Stimulated activated CD4-positive, alpha-beta T cell treated with anti-CD3 and anti-CD28 coated beads, Interleukin-1b, Interleukin-23, amount 100 ng/mL, for 48 hours (primary cell): Measurements from ENCODE around the gene RSBN1L.
"Not testable (repeated sequence)": the region's sequence is repeated elsewhere in the genome, so short reads cannot be mapped to it uniquely, and the experiment has no call there.

Source experiments
- DNase-seq: peaks from one replicate; pipeline ENCODE4 v3.0.0-alpha.2; 2020

RSBN1L gene

DNA sequence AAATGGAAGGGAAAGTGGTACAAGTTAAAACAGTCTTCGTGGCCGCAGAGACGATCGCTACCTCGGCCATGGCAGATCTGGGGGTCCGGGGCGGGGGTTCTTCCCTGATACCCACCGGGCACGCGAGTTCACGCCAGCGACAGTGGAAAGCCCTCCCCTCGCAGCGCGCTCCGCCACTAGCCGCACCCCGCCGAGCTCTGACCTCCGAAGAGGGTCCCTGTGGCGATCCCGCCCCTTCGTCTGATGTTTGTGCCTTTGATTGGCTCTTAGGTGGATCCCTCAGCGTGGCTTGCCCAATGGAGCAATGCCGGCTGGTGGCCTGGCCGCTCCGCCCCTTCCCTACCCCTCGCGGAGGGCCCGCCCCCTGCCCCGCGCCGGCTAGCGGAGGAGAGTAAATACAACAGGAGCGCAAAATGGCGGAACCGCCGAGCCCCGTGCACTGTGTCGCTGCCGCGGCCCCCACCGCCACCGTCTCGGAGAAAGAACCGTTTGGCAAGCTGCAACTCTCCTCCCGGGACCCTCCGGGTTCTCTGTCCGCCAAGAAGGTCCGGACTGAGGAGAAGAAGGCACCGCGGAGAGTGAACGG, at the start of gene RSBN1L:
Gene RSBN1L, plus strand, starts transcription at position 403 of the 586 bp plus-strand sequence. Its CDS starts 11 bp downstream, at position 414.
- DNase-seq = peak; percentile 98

GRCh38 chr7:77648742-77649338, 47.4 kb upstream of the RSBN1L start:
- no peak for DNase-seq

GRCh38 chr7:77649716-77650349, 46.4 kb upstream of the RSBN1L start:
- DNase-seq = no peak

- DNase-seq = no peak
These were observed 44.6 kb upstream of the RSBN1L start for GRCh38 chr7:77651575-77652162.

- not testable (repeated sequence) for DNase-seq
These were observed 43.4 kb upstream of the RSBN1L start for GRCh38 chr7:77652826-77653225.

DNA sequence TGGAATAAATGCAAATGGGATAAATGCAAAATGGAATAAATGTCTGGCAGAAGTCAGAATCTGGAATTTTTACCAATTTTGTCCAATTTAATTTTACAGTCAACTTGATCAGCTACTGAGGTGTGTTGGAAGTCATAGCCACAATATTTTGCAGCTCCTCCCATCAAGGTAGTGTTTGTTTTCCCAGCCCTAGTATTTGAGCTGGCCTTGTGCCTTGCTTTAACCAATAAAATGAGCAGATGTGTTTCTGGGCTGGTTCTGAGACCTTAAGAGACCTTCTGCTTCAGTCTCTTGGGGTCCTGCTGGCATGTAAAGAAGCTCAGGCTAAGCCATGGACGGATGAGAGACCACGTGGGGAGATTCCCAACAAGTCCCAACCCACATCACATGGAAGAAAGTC, 42.7 kb upstream of the RSBN1L start:
- no peak for DNase-seq

DNA sequence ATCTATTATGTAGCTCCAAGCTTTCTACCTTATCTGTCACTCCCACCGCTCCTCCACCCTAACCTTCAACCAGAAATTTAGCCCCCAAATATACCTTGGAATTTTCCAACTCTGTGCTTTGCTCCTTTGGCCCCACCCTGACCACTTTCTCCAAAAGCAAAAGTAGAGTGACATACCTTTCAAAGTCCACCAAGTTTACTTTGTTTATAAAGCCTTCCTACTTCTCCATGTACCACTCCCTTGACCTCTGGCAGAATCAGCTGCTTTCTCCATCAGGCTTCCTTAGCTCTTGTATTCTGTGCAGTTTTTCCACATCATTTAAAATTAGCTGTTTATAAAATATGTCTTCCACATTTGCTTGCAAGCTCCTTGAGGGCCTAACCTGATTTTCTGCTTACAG, 40.9 kb upstream of the RSBN1L start:
- DNase-seq = no peak

DNA sequence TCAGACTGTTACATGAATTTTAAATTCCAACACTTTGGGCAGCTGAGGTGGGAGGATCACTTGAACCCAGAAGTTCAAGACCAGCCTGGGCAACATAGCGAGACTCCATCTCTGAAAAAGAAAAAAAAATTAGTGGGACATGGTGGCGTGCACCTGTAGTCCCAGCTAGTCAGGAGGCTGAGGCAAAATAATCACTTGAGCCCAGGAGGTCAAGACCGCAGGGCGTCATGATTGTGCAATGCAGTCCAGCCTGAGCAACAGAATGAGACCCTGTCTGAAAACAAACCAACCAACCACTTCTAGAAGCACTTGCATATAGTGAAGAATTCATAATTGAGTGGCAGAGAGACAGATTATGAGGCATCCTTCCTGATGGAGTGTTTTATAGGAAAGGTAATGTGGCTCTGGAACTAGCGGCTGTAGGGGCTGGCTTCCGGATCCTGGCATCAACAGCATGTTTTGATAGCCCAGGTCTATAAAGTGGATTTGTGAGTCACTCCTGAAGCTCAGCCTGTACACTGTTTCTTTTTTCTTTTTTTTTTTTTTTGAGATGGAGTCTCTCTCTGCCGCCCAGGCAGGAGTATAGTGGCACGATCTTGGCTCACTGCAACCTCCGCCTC, 40.3 kb upstream of the RSBN1L start:
- DNase-seq = no peak

DNA sequence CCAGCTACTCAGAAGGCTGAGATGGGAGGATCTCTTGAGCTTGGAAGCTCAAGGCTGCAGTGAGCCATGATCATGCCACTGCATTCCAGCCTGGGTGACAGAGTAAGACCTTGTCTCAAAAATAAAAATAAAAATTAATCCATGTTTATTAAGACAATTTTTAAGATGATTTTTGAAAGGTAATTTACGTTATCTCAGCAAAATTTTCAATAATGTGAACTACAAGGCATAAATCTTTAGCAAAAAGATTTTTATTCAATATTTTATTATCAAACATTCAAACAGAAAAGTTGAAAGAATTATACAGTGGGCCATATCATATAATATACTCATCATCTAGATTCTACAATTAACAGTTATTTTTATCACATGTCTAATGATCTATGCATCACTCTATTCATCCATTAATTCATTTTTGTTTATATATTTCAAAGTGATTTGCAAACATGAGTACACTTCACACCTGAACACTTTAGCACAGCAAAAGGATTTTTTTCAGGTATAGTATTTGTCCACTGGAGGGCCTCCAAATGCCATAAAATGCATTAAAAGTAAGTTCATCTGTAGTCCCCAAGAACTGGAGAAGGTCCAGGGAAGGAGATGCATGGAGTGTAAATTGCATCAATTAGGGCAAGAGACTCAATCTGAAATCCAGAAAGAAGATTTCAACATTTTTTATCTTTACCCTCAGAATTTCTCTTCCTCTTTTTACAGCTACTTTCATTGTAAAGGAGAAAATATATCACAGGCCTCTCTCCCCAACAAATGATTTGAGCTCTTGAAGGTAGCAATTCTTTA, 38.6 kb upstream of the RSBN1L start:
- DNase-seq = no peak

DNA sequence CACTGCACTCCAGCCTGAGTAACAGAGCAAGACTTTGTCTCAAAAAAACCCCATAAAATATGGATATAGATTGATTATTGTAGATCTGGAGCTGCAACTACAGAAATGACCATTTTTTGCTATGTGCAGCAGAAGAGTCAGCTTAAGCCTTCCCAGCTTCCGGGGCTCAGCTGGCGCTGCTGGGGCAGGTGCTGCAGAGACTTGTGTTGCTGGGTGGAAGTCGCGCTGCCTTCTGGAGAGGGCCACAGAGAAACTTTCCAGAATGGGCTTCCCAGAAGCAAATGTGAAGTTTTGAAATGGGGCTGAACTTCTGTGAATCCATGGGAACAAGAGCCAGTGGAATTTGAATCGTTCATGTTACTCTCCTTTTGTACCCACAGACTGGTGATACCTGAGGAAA, 37.3 kb upstream of the RSBN1L start:
- no peak for DNase-seq

DNA sequence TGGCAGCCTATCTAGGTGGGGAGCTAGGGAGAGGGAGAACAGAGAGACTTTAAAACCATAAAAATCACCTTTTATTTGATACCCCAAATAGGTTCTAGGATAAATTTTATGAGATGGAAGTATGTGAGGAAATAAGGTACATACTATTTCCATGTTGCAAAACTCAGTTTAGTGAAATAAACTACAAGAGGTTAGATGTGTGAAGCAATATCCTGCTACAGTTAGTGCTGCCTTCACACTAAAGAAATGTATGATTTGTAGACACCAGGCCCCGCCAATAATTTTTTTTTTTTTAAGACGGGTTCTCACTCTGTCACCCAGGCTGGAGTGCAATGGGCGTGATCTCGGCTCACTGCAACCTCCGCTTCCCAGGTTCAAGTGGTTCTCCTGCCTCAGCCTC, 34.4 kb upstream of the RSBN1L start:
- no peak for DNase-seq

- no peak for DNase-seq
These were observed 33.4 kb upstream of the RSBN1L start for GRCh38 chr7:77662869-77663268.

DNA sequence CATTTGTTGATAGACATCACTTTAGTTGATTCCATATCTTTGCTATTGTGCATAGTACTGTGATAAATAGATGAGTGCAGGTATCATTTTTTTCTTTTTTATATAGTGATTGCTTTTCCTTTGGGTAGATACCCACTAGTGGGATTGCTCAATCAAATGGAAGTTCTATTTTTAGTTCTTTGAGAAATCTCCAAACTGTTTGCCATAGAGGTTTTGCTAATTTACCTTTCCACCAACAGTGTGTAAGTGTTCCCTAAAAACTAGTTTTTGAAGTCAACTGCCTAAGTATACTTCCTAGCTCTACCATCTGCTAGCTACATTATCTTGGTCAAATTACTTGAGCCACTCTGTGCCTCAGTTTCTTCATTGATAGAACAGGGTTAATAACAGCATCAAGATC, 31.5 kb upstream of the RSBN1L start:
- no peak for DNase-seq

- DNase-seq = no peak
These were observed 31.1 kb upstream of the RSBN1L start for GRCh38 chr7:77665161-77665560.

DNA sequence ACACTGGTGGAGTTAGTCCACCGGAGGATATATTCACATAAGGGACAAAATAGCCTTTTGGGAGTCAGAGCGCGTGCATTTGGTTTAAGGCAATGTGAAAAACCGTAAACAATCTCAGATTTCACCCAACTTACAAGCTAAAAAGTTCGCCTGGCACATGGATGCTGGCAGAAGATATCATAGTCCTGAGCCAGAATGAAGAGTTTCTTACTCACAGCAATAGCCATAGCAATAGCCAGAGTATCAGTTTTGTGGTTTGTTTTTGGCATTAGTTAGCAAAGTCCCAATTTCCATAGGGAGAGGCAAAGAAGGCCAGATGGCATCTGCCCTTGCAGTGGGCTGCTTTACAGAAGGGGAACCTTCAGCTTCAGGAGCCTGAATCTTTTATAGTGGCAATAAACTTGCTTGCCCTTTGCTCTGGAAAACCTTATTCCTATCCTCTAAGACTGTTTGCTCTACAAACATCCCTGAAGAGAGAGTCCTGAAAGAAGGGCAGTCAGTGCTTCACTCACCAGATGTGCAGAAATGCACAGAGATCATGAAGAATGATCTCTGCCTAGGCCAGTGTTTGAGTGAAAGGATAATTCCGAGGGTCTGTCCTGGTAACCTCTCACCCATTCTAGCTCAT, 28.7 kb upstream of the RSBN1L start:
- no peak for DNase-seq

GRCh38 chr7:77674878-77675277, 21.4 kb upstream of the RSBN1L start:
- DNase-seq = peak; percentile 9

GRCh38 chr7:77679608-77680007, 16.7 kb upstream of the RSBN1L start:
- no peak for DNase-seq

DNA sequence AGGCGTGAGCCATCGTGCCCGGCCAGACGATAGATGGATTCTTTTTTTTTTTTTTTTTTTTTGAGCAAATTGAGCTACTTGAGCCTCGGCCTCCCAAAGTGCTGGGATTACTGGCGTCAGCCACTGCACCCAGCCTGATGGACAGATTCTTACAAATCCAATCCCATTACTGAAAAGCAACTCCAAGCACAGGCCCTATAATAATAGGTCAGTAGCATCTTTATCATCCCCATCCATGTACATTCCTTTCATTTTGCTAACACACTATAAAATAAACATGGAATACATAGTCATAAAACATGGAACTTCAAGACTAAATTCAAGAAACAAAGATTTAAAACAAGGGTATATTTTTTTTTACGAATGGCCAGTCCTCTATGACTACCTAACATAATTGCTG, 16.0 kb upstream of the RSBN1L start:
- no peak for DNase-seq

GRCh38 chr7:77684030-77684429, 12.2 kb upstream of the RSBN1L start:
- no peak for DNase-seq

- no peak for DNase-seq
These were observed 11.0 kb upstream of the RSBN1L start for GRCh38 chr7:77685233-77685632.

GRCh38 chr7:77687100-77687746, 9.0 kb upstream of the RSBN1L start:
- no peak for DNase-seq

GRCh38 chr7:77687747-77688144, 8.5 kb upstream of the RSBN1L start:
- DNase-seq = peak; percentile 20
